GM10847 (cell line): ENCODE measurements around the gene URB2.

Experiments used
- POLR2A ChIP-seq: IDR thresholded peaks from 2 replicates; pipeline ENCODE4 v1.6.1; 2011; ENCODE audit not compliant: insufficient read length; ENCODE audit errors: extremely low read depth

Gene URB2

DNA sequence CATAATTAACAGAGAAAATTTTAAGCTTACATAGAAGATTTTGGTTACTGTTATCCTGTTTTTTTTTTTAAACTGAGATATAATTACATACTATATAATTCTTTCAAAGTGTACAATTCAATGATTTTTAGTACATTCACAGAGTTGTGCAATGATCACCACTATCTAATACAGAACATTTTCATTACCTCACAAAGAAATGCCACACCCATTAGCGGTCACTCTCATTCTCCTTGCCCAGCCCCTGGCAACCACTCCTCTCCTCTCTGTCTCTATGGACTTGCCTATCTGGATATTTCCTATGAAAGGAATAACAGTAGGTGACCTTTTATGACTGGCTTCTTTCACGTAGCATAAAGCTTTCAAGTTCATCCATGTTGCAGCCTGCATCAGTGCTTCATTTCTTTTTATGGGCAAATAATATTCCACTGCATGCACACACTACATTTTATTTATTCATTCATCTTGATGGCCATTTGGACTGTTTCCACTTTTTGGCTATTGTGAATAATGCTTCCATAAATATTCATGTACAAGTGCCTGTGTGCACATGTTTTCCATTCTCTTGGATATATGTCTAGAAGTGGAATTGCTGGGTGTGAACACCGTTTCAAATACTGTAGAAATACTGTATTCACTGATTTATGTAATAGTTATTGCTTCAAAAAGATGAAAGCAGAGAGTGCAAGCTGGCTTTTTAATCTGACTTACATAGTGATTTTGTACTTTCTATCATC lies 26.7 kb upstream of the URB2 start:
- no peak for TF ChIP-seq POLR2A

DNA sequence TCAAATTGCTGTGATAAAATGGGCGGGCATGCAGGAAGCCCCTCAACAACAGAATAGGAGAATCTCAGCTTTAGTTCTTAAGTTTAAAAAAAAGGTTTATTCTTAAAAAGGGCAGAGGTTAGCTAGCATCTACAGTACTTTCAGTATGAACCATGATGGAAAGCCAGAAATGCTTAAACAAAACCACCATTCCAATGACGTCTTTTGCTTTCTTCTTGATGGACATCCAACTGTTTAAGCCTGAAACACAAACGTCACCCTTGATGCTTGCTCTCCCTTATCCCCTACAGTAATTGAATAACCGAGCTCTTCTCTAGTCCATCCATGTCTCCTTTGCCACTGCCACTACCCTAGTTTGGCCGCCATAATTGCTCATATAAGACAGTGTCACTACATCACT lies 25.8 kb upstream of the URB2 start:
- TF ChIP-seq POLR2A, result no peak

DNA sequence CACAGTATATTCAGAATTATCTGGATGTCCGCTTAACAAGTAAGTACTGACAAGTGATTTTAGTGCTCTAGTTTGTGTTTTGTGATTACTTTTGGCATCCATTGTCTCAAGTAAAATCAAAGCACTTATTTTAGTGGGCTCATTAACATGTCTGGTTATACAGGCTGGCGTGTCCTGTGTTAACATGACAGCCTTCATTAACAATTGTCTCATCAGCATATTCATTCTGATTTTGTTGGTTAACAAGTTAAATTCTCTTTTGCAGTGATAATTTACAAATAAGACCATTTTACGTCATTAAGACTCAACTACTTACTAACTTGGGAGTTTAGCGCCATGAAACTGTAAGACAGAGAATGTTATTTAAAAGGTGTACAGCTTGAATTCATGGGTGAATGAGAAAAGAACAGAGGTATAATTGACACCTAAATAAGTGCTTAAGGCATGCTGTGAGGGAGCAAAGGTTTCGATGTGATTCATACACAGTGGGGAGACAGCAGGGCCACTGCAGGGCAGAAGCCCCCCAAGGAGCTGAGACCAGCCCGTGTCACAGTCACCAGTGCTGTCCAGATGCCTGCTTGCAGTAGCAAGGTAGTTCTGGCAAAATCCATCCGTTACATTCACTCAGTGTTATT lies 22.6 kb upstream of the URB2 start:
- TF ChIP-seq POLR2A, result no peak

DNA sequence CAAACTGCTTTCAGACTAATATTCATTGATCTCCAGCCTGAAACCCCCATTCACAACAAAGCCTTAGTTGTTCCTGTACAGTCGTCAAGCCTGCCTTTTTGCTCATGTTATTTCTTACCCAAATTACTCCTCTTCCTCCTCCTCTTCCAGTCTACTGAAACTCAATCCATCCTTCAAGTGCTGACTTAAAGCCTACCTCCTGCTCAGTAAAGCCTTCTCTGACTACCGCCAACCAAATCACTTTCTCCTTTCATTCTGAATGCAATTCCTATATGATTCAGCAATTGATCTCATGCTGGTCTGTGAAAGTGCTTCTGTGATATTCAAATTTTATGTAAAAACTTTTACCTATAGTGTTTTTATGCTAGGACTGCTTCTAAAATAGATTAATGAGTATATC lies 18.7 kb upstream of the URB2 start:
- TF ChIP-seq POLR2A, result no peak

DNA sequence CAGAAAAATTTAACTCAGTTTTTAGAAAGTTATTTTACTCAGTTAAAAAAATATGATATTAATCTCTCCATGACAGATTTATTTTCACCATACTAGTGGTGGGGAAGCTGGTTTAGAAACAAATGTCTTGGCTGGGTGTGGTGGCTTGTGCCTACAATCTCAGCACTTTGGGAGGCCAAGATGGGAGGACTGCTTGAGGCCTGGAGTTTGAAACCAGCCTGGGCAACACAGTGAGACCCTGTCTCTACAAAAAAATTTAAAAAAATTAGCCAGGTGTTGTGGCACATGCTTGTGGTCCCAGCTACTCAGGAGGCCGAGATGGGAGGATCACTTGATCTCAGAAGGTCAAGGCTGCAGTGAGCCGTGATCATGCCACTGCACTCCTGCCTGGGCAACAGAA lies 17.5 kb upstream of the URB2 start:
- TF ChIP-seq POLR2A, result no peak

DNA sequence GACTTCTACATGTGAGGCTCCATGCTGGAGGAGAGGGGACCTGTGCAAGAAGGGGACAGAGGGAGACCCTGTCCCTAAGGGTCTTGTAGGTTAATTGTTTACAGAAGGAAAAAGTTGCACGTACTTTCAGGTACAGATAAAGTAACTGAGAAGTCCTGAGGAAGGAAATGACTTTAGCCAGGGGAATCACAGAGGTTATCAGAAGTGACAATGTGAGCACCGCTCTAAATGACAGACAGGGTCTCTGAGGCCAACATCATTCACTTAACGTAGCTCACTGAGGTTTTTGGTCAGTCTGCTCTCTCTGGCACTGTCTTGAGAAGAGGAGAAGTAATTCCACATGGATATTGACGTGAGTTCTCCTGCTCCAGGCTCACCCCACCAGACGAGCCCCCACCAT lies 12.1 kb upstream of the URB2 start:
- TF ChIP-seq POLR2A, result no peak

DNA sequence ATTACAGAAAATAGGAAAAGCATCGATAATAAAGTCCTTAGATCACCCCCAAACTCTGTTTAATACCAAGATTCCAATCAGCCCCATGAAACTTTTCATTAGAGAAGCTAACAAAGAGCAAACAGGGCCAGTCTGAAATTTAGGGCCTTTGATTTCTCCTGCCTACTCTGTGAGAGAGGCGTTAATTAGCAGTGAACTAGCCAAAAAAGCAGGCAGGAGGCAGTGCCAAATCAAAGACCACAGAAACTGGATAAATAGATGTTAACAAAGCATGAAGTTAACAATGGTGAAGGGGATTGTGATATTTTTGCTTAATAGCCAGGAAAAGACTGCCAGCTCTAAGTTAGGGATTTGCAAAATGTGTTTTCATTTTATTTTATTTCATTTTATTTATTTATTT lies 11.3 kb upstream of the URB2 start:
- TF ChIP-seq POLR2A, result no peak

DNA sequence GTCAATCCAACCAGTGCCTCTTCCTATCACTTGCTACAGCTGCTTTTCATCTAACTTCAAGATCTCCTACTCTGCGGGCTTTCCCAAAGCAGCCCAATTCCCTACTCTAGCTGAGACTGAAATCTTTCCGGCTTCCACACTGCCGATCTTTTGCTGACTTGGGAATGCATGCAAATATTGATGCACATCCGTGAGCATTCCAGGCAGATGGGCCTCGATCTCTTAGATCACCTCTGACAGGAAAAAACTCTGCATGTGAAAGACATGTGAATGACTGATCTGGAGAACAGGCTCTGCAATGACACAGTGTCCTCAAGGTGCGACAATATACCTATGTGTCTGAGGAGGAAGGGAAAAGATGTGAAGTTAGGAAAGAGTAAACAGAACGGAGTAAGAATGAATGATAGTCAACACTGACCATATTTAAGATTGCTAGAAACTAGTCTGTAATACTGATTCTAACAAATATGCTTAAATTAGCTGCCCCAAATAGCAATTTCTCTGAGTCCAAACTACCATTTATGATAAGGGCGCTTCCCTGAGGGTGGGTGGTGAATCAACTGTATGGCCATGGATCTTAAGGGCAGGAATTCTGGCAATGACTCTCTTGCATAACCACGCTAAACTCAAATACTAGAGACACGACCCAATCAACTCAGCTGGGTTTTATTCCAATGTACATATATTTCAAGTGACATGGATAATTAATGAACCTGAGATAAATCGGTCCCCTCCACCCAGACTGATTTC lies 8.5 kb upstream of the URB2 start:
- TF ChIP-seq POLR2A, result no peak

DNA sequence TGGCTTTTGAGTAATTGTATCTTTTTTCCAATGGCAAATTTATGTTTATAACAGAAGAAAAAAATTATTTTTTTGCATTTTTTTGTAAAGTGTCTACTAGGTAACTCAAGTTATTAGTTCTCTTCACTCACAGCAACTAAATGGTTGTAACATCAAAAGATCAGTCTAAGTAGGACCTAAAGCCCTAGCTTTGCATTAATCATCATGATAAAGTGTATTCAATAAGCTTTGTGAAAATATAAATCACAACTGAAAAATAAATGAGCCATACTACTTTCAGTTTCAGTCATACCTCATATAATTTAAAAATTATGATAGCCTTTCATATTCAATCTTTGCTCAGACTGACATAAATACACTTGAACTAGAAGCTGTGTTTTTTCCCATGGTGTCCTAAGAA lies 7.0 kb upstream of the URB2 start:
- TF ChIP-seq POLR2A, result no peak

DNA sequence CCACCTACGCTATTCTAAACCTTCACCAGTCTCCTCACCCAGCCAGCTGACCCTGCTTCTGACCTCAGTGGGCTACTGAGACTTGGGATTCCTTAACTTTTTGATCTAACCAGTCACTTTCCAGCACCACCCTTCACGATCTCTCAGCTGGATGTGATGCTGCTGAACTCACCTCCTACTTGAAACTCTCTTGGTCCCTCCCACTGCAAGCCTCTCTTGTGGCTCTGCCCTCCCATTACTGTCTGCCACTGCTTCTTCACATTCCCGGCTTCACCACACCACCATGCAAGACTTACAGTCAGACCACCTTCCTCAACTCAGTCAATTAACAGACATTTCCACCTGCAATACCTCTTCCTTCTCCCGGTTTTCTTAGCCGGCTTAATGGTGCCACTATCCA lies 6.4 kb upstream of the URB2 start:
- no peak for TF ChIP-seq POLR2A

DNA sequence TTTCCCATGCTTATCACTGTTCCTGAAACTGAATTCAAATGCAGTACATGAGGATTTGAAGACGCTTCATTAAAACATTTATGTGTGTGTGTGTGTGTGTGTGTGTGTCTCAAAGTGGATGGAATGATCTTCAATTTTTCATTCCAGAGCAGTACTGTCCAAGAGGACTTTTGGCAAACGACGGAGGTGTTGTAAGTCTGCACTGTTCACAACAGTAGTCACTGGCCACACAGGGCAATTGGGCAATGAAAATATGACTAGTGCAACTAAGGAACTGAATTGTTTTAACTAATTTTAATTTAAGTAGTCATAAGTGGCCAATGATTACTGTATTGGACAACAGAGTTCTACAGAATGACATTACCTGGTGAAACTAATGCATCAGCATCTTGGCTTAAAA lies 5.2 kb upstream of the URB2 start:
- no peak for TF ChIP-seq POLR2A

DNA sequence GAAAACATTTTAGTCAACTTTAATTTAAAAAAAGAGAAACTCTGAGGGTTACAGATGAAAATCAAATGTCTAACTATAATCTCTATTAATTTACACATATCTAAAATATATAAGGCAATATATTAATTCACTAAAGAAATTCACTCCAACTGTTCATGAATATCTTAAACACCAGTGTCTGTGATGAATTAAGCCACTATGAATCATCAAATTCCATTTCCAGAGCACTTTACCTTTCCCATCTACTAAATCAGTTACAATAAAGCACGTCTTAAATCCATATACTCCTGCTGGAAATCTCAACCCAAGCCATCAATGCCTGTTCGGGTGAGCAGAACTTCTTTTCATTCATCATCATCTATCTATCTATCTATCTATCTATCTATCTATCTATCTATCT lies 4.4 kb upstream of the URB2 start:
- no peak for TF ChIP-seq POLR2A

DNA sequence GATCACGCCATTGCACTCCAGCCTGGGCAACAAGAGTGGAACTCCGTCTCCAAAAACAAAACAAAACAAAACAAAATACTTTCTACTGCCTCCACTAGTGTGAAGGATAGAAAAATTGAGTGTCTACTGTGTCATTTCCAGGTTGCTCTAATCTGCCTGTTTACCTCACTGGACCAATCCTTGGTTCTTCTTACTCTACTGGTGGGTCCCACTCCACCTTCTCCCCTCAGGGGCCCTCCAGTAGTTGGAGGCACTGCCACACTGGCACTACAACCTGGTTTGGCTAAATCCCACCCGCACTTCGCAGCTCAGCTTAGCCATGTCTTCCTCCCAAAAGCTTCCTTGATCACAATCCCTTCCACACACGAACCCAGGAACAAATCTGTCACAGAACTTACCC lies 2.8 kb upstream of the URB2 start:
- no peak for TF ChIP-seq POLR2A

DNA sequence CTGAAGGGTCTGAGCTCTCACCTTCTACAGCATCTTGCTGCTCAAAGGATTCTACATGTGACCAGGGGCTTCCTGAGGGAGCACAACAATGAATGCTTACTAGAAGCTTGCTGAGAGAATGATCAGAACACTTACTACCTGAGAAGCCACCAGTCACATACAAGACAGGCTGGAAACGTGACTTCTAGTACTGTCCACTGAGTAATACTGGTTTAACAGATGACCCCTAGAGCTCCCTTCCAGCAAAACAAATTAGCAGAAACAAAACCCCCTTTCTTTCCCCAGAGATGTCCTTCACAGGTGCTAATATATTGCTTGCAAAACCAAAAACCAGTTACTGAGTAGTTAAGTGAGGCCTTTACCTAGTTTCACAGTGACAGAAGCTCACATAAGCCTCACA lies 2.2 kb upstream of the URB2 start:
- TF ChIP-seq POLR2A, result no peak

DNA sequence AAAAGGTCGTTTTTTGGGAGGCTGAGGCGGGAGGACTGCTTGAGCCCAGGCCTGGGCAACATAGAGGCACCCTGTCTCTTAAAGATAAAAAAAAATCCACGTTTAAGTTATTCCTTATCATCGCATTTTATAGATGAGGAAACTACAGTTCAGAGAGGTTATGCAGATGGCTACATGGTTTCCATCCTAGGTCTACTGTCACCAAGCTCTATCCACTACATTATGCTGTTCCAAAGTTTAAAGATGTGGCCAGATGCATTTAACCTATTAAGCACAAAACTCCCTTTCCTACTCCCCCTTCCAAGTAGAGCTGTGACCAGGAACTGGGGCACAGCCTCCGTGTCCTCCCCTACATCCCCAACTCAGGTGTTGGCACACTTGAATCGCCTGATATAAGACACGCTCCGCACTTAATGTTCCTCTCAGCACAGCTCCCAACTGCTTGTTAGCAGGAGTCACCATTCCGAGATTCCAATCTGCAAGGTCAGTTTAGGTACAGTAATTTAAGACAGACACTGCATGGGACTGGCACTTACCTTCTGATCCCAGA lies 1.5 kb upstream of the URB2 start:
- no peak for TF ChIP-seq POLR2A
